Neutrophil (primary cell): Measurements from ENCODE around the gene KRT35.

Source experiments
- H3K27ac ChIP-seq: fragments of 200-600 bp; sonication (generic); 2 replicates; pipeline ENCODE4 v1.5.1; 2016; ENCODE audit warnings: mild to moderate bottlenecking, moderate library complexity
- H3K27me3 ChIP-seq: fragments of 200-600 bp; sonication (generic); 2 replicates; pipeline ENCODE4 v1.6.0; 2016; ENCODE audit warnings: mild to moderate bottlenecking
- H3K36me3 ChIP-seq: fragments of 200-600 bp; sonication (generic); 2 replicates; pipeline ENCODE4 v1.5.1; 2017
- H3K4me1 ChIP-seq, 2 experiments: fragments of 200-600 bp in 1 of 2; sonication (generic) in 1 of 2; 1 replicate in 1 of 2; 2 replicates in 1 of 2; pipeline versions ENCODE4 v1.5.1 to v1.6.1; 2013 to 2016; ENCODE audit warnings: low read depth in 1 of 2, low read length in 1 of 2, mild to moderate bottlenecking in 1 of 2, moderate library complexity in 1 of 2; ENCODE audit not compliant: control insufficient read depth in 1 of 2, insufficient read depth in 1 of 2
- H3K4me3 ChIP-seq, 2 experiments: fragments of 200-600 bp in 1 of 2; sonication (generic) in 1 of 2; 1 replicate in 1 of 2; 2 replicates in 1 of 2; pipeline ENCODE4 v1.5.1; 2013 to 2016; ENCODE audit warnings: low read depth in 1 of 2, low read length in 1 of 2, mild to moderate bottlenecking in 1 of 2, moderate library complexity in 1 of 2
- H3K9me3 ChIP-seq: fragments of 200-600 bp; sonication (generic); 2 replicates; pipeline ENCODE4 v1.5.1; 2016
- CTCF ChIP-seq: fragments of 200-600 bp; sonication (generic); IDR thresholded peaks from 2 replicates; pipeline ENCODE4 v1.5.1; 2016; ENCODE audit warnings: antibody characterized with exemption

Gene KRT35

GRCh38 chr17:41476866-41477815, 3.8 kb downstream of the KRT35 start:
- Histone ChIP-seq H3K27me3 (no peaks in the 10 kb centered on the region), H3K4me3 (no peak overlapping the region), H3K9me3 (no peaks in the 10 kb centered on the region), H3K36me3 (no peaks in the 10 kb centered on the region), H3K4me1 (peaks cover 0 to 8% of the 10 kb centered on the region in 2 experiments), H3K27ac (no peak overlapping the region)
- no peak for TF ChIP-seq CTCF

DNA sequence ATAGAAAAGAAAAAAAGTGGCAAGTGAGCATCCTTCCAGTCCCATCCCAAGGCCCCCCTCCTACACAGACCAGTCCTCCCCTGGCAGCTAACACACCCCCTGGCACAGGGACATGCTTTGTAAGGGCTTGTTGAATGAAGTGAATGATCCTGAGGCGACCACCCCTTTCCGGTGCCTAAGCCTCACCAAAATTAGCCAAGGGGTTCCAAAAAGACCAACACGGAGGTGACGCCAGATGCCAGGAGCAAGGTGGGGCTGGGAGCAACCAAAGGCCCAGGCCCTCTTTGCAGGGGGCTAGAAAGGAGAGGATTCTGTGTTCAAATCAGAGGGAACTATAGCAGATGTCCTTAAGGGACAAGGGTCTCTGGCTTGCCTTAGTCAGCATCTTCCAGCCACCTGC, 5.5 kb downstream of the KRT35 start:
- Histone ChIP-seq H3K36me3 (no peaks in the 10 kb centered on the region), H3K4me3 (no peak overlapping the region), H3K4me1 (peaks cover 0 to 7% of the 10 kb centered on the region in 2 experiments), H3K27ac (no peak overlapping the region), H3K27me3 (peaks cover 5% of the 10 kb centered on the region), H3K9me3 (no peaks in the 10 kb centered on the region)
- TF ChIP-seq CTCF = no peak

DNA sequence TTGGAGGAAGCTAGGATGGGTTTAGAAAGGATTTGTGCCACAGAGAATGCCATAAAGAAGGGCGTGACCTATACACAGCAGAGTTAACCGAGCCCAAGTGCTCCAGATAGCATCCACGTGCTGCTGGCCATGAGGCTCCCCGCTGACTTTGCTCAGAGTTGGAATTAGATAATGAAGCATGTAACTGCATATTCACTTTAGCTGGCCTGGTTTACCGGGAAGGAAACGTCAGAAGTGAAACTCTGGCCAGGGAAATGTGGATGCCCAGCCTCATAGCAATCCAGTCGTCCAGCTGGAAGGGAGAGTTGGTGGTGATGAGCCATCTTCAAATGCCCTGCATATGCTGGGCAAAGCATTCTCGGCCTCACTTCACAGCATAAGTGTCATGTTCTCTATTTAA, 6.1 kb downstream of the KRT35 start:
- no peak overlapping the region for H3K4me3 ChIP-seq
- H3K27ac ChIP-seq = no peak overlapping the region
- H3K27me3 ChIP-seq = peaks cover 5% of the 10 kb centered on the region
- H3K9me3 ChIP-seq = no peaks in the 10 kb centered on the region
- no peak for TF ChIP-seq CTCF
- no peaks in the 10 kb centered on the region for H3K36me3 ChIP-seq
- peaks cover 0 to 2% of the 10 kb centered on the region in 2 experiments for H3K4me1 ChIP-seq

GRCh38 chr17:41468346-41468745, 12.6 kb downstream of the KRT35 start:
- Histone ChIP-seq H3K27me3 (peaks cover 14% of the 10 kb centered on the region), H3K36me3 (no peaks in the 10 kb centered on the region), H3K4me3 (no peak overlapping the region), H3K27ac (no peak overlapping the region), H3K4me1 (no peaks in the 10 kb centered on the region), H3K9me3 (no peaks in the 10 kb centered on the region)
- TF ChIP-seq CTCF = no peak

DNA sequence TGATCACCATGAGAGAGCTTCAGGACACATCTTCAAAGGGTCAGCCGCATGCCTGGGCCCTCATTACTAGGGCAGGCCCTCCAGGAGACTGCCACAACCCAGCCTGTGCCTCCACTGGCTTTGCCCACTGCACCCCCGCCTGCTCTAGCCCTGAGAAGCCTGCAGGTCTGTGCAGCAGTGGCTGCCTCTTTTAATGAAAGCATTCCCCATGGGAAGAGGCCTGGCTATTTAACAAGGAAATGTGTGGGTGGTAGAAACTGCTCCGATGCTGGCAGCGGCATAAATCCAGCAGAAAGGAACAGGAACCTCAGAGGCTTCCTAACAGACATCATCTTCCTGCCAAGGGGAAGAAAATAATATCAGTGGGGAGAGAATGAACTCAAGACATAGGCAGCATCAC, 13.4 kb downstream of the KRT35 start:
- no peaks in the 10 kb centered on the region for H3K36me3 ChIP-seq
- H3K27ac ChIP-seq = no peak overlapping the region
- no peak for TF ChIP-seq CTCF
- H3K4me3 ChIP-seq = no peak overlapping the region
- no peaks in the 10 kb centered on the region for H3K4me1 ChIP-seq
- no peaks in the 10 kb centered on the region for H3K9me3 ChIP-seq
- H3K27me3 ChIP-seq = peaks cover 14% of the 10 kb centered on the region
